Fibroblast of mammary gland (primary cell): Measurements from ENCODE around the gene ELOVL5.
"Not testable (repeated sequence)": the region's sequence is repeated elsewhere in the genome, so short reads cannot be mapped to it uniquely, and the experiment has no call there.

Source experiments
- DNase-seq: peaks from one replicate; pipeline ENCODE4 v3.0.0-alpha.2; 2010; ENCODE audit warnings: low read depth
- H3K4me3 ChIP-seq: 2 replicates; pipeline ENCODE4 v1.5.1; 2011; ENCODE audit warnings: low read depth, mild to moderate bottlenecking, low read length, moderate library complexity; ENCODE audit not compliant: control insufficient read depth
- TF ChIP-seq, protein P1 (sequence below): conservative IDR thresholded peaks from 2 replicates; pipeline ENCODE4 v1.5.1; 2011; ENCODE audit warnings: low read depth, low read length, inconsistent platforms; ENCODE audit not compliant: control insufficient read depth, insufficient read depth

ELOVL5 gene, protein sequence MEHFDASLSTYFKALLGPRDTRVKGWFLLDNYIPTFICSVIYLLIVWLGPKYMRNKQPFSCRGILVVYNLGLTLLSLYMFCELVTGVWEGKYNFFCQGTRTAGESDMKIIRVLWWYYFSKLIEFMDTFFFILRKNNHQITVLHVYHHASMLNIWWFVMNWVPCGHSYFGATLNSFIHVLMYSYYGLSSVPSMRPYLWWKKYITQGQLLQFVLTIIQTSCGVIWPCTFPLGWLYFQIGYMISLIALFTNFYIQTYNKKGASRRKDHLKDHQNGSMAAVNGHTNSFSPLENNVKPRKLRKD

DNA sequence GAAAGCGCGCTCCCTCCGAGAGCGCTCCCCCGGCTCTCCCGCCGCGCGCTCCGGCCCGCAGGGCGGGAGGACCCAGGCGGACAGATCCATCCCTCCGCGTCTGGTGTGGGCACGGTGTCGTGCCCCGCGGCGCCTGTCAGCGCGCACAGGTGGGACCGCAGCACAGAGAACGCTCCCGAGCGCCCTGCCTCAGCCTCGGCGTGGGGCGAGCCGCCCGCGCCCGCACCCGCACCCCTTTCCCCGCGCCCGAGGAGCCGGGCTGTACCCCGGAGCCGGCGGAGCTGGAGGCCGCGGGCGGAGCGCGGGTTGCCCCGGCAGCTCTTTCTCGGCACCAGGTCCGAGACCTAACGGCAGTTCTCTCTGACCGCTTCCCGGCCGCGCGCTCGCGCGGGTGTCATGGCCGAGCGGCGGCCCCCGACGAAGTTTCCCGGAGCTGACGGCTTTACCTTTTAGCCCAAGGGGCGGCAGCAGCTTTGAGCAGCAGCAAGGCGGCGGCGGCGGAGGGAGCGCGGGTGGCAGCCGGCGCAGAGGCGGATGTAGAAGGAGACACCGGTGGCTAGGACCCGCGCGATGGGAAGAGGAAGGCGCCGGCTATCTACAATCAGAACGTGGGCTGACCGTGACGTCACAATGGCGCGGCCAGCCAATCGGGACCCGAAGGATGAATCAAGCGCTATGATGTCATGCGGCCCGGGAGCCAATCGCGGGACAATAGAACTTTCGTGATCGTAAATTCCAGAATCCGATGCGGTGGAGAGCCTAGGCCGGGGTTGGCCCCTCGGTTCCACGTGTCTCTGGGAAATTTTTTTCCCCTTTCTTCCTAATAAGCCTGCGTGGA is at the start of gene ELOVL5:
Gene ELOVL5 (minus strand): TSS at position 580 of the 838 bp plus-strand sequence. CDS start 53,251 bp downstream, outside the sequence.
- TF ChIP-seq, protein P1, sequence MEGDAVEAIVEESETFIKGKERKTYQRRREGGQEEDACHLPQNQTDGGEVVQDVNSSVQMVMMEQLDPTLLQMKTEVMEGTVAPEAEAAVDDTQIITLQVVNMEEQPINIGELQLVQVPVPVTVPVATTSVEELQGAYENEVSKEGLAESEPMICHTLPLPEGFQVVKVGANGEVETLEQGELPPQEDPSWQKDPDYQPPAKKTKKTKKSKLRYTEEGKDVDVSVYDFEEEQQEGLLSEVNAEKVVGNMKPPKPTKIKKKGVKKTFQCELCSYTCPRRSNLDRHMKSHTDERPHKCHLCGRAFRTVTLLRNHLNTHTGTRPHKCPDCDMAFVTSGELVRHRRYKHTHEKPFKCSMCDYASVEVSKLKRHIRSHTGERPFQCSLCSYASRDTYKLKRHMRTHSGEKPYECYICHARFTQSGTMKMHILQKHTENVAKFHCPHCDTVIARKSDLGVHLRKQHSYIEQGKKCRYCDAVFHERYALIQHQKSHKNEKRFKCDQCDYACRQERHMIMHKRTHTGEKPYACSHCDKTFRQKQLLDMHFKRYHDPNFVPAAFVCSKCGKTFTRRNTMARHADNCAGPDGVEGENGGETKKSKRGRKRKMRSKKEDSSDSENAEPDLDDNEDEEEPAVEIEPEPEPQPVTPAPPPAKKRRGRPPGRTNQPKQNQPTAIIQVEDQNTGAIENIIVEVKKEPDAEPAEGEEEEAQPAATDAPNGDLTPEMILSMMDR = no peak
- H3K4me3 ChIP-seq = peak within 1 kb of the TSS; percentile 87
- DNase-seq = peak; percentile 99

DNA sequence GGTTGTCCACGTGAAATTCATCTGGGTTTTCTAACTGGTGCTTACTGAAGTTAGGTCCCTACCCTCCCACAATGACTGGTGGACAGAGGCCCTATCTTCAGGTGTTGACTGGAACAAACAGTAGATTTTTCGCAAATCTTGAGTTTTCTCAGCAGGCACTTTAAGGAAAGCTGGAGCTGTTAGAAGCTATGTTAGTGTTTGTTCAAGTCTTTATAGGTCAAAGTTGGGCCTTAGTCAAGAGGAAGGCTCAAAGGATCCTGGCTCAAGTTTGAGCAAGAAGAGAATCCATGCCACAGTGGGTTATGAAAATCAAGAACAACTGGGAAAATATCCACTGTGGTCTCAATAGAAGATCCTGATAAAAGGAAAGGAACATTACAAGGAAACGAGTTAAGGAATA is 48.5 kb upstream of the ELOVL5 start:
- no peak overlapping the region for H3K4me3 ChIP-seq
- no peak for DNase-seq
- TF ChIP-seq, protein P1 = no peak

DNA sequence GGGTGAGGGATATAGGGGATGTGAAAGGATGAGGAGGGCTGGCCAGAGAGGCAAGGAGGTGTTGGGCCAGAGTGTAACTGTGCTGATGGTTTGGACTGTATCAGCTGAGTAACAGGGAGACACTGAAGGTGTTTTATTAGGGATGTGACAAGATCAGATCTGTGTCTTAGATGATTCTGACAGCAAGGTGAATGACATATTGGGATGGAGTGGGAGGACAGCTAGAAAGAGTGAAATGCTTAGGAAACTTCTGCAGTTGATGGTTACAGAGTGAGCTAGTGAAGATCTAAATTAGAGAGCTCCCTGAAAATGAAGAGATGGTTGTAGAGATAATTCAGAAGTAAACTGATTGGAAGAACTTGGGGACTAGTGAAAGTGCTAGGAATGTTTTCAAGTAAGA is 47.2 kb upstream of the ELOVL5 start:
- TF ChIP-seq, protein P1 = no peak
- no peak overlapping the region for H3K4me3 ChIP-seq
- DNase-seq = no peak

DNA sequence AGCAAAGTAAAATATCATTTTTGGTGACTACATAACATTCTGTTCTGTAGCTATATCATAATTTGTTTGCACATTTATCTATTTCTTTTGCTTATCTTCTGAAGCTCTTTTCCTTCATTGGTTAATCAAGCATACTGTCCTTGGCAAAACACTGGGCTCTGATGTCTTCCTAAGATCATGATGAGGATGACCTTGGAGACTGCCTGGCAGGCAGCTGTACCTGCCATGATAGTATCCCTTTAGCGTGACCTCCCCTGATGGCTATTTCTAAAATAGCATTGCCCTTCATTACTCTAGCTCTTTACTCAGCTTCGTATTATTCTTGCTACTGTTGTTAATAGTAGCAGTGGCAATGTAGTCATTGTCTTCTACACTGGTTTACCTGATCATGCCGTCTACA is 46.0 kb upstream of the ELOVL5 start:
- no peak for DNase-seq
- TF ChIP-seq, protein P1 = no peak

DNA sequence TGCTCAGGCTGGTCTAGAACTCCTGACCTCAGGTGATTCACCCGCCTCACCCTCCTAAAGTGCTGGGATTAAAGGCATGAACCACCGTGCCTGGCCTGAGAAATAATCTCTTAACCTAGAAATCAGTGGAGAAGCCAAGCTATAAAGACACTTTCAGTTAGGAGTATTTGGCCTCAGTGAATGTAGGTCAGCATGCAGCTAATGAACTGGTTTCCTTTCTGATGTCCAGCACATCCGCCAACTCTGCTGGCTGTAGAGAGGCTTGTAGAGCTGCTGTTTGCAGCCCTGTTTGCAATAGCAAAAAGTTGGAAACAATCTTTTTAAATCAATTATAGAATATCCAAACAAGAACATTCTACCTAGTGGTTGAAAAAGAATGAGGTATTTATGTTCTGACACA is 42.4 kb upstream of the ELOVL5 start:
- no peak overlapping the region for H3K4me3 ChIP-seq
- TF ChIP-seq, protein P1 = no peak
- no peak for DNase-seq

More for the DNA sequence above, 46.0 kb upstream of the ELOVL5 start:
- no peak overlapping the region for H3K4me3 ChIP-seq

DNA sequence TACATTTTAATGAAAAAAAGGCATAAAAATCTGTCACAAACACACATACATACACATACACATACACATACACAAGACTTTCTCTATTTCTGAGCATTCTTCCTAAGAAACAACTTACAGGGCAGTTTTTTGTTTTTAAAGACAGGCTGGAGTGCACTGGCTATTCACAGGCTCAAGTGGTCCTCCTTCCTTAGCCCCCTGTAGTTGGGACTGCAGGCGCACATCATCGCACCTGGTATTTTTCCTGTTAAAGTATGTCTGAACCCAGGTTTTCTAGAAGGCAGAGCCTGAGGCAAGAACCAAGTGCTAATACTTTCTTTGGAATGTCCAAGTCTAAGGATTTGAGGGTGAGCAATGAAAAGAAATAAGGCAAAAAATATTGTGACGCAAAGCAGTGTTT is 41.3 kb upstream of the ELOVL5 start:
- no peak for DNase-seq
- H3K4me3 ChIP-seq = no peak overlapping the region
- TF ChIP-seq, protein P1 = no peak

DNA sequence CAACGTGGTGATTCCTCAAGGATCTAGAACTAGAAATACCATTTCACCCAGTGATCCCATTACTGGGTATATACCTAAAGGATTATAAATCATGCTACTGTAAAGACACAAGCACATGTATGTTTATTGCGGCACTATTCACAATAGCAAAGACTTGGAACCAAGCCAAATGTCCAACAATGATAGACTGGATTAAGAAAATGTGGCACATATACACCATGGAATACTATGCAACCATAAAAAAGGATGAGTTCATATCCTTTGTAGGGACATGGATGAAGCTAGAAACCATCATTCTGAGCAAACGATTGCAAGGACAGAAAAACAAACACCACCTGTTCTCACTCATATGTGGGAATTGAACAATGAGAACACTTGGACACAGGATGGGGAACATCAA is 39.9 kb upstream of the ELOVL5 start:
- H3K4me3 ChIP-seq, DNase-seq: not testable (repeated sequence)
